HCT116 (cell line): ENCODE results near the gene CBX8. TPM values are rescaled to one million over a fixed set of nuclear protein-coding genes. Genes with fewer than 3 reads are reported as not detected.

Experiments used
- ATAC-seq: fragments of 200-7000 bp; cut with Tn5 transposase; 2 replicates; pipeline ENCODE4 v1.9.1; 2020; ENCODE audit warnings: mild to moderate bottlenecking, moderate library complexity
- BruUV-seq: library from RNA; stranded (reverse); fragments of 400-500 nt; replicated peaks from 2 replicates; lab custom pipeline; 2021; lab: Mats Ljungman, UMichigan
- CTCF ChIA-PET: fragments of 300-600 bp; sonication (Branson Sonifier 250); formaldehyde crosslinking; loops from one replicate; lab custom pipeline; 2021; ENCODE audit warnings: antibody characterized with exemption; lab: Charles Lee
- POLR2A ChIA-PET: fragments of 300-600, 350-600 bp; sonication (Branson Sonifier 250); formaldehyde crosslinking; loops from one replicate; lab custom pipeline; 2021; ENCODE audit warnings: antibody characterized with exemption; lab: Charles Lee
- RAD21 ChIA-PET, 2 experiments: fragments of 300-600 bp; sonication (Branson Sonifier 250); formaldehyde crosslinking; loops; one replicate each; lab custom pipeline; 2023; ENCODE audit warnings: low total read pairs in 2 of 2; ENCODE audit not compliant: uncharacterized antibody in 2 of 2, unreplicated experiment in 2 of 2, low non-redundant PET in 1 of 2; lab: Charles Lee
- DNase-seq: peaks from one replicate; pipeline ENCODE4 v3.0.0-alpha.2; 2010; ENCODE audit warnings: low read depth, low spot score
- H2AFZ ChIP-seq: fragments of 200-600 bp; shearing (Covaris generic), sonication (generic); 2 replicates; pipeline ENCODE4 v1.6.1; 2017; ENCODE audit warnings: low read depth, mixed run types, mixed read lengths, antibody characterized with exemption, low read length; ENCODE audit not compliant: poor library complexity, severe bottlenecking
- H3K27ac ChIP-seq: 2 replicates; pipeline ENCODE4 v1.5.1; 2012; ENCODE audit warnings: low read depth, low read length
- H3K27me3 ChIP-seq: fragments of 200-600 bp; sonication (generic); 2 replicates; pipeline ENCODE4 v1.6.1; 2016; ENCODE audit warnings: mixed run types, low read length, mixed read lengths; ENCODE audit not compliant: insufficient read depth
- H3K36me3 ChIP-seq, 2 experiments: fragments of 200-500 bp in 1 of 2; fragments of 200-600 bp in 1 of 2; sonication (Bioruptor generic) in 1 of 2; sonication (generic) in 1 of 2; 2 replicates each; pipeline versions ENCODE4 v1.5.1 to v1.6.1; 2014 to 2016; ENCODE audit warnings: low read length in 2 of 2, inconsistent platforms in 1 of 2, mixed read lengths in 1 of 2, mixed run types in 1 of 2; ENCODE audit not compliant: insufficient read depth in 2 of 2, control insufficient read depth in 1 of 2
- H3K4me1 ChIP-seq, 2 experiments: fragments of 200-600 bp in 1 of 2; sonication (generic) in 1 of 2; 2 replicates each; pipeline versions ENCODE4 v1.5.1 to v1.6.1; 2012 to 2017; ENCODE audit warnings: low read length in 2 of 2, inconsistent platforms in 1 of 2, mild to moderate bottlenecking in 1 of 2, mixed read lengths in 1 of 2, mixed run types in 1 of 2, moderate library complexity in 1 of 2; ENCODE audit not compliant: insufficient read depth in 2 of 2, control insufficient read depth in 1 of 2
- H3K4me2 ChIP-seq: fragments of 200-600 bp; sonication (generic); 2 replicates; pipeline ENCODE4 v1.6.1; 2017; ENCODE audit warnings: mixed run types, low read length, mixed read lengths
- H3K4me3 ChIP-seq, 2 experiments: fragments of 200-600 bp in 1 of 2; sonication (generic) in 1 of 2; replicated peaks in 1 of 2; 2 replicates each; pipeline ENCODE4 v1.5.1; 2011 to 2016; ENCODE audit warnings: low read length in 2 of 2, control low read depth in 1 of 2, low read depth in 1 of 2, mild to moderate bottlenecking in 1 of 2, mixed read lengths in 1 of 2, mixed run types in 1 of 2
- H3K79me2 ChIP-seq: fragments of 200-600 bp; sonication (generic); 2 replicates; pipeline ENCODE4 v1.6.1; 2017; ENCODE audit warnings: mild to moderate bottlenecking, mixed run types, low read length, moderate library complexity, mixed read lengths; ENCODE audit not compliant: insufficient read depth
- H3K9ac ChIP-seq: fragments of 200-600 bp; sonication (generic); 2 replicates; pipeline ENCODE4 v1.6.1; 2016; ENCODE audit warnings: low read length, mixed read lengths
- H3K9me2 ChIP-seq: fragments of 200-600 bp; sonication (generic), shearing (Covaris generic); 2 replicates; pipeline ENCODE4 v1.6.1; 2017; ENCODE audit warnings: mixed run types, mild to moderate bottlenecking, moderate library complexity; ENCODE audit not compliant: insufficient read depth
- H3K9me3 ChIP-seq, 2 experiments: fragments of 200-500 bp in 1 of 2; fragments of 200-600 bp in 1 of 2; sonication (Bioruptor generic) in 1 of 2; sonication (generic) in 1 of 2; 2 replicates each; pipeline ENCODE4 v1.6.1; 2014 to 2017; ENCODE audit warnings: low read length in 2 of 2, mixed read lengths in 2 of 2, inconsistent platforms in 1 of 2, low read depth in 1 of 2, mild to moderate bottlenecking in 1 of 2, mixed run types in 1 of 2, moderate library complexity in 1 of 2; ENCODE audit not compliant: control insufficient read depth in 1 of 2, insufficient read depth in 1 of 2
- H4K20me1 ChIP-seq: fragments of 200-600 bp; sonication (generic), shearing (Covaris generic); 2 replicates; pipeline ENCODE4 v1.6.1; 2017; ENCODE audit warnings: mixed run types, mild to moderate bottlenecking, moderate library complexity; ENCODE audit not compliant: insufficient read depth
- ZNF274 ChIP-seq: fragments of 200-500 bp; sonication (Bioruptor generic); IDR thresholded peaks from 2 replicates; pipeline ENCODE4 v1.6.1; 2014; ENCODE audit warnings: mild to moderate bottlenecking, low read depth, low read length, inconsistent platforms
- intact Hi-C: fragments of 100-400 bp; cut with micrococcal nuclease; formaldehyde crosslinking; loops from 2 replicates; pipeline ENCODE4 v1.10.0; 2022
- total RNA-seq: library from RNA; stranded (reverse); gene quantifications from one replicate; pipeline ENCODE4 v1.2.1, GENCODE V29; 2021; ENCODE audit not compliant: unreplicated experiment
- TF ChIP-seq, protein P1 (sequence below), 3 experiments: fragments of 200-600 bp in 1 of 3; sonication (generic) in 1 of 3; IDR thresholded peaks in 2 of 3; conservative IDR thresholded peaks in 1 of 3; 2 replicates each; pipeline ENCODE4 v1.5.1; 2012 to 2017; ENCODE audit warnings: low read depth in 2 of 3, low read length in 2 of 3, antibody characterized with exemption in 1 of 3, borderline replicate concordance in 1 of 3, control low read depth in 1 of 3, mild to moderate bottlenecking in 1 of 3, mixed read lengths in 1 of 3, mixed run types in 1 of 3, moderate library complexity in 1 of 3; ENCODE audit not compliant: insufficient read depth in 1 of 3

Gene CBX8
- total RNA-seq, 1 experiment from 2014 or later: 29.0 TPM

DNA sequence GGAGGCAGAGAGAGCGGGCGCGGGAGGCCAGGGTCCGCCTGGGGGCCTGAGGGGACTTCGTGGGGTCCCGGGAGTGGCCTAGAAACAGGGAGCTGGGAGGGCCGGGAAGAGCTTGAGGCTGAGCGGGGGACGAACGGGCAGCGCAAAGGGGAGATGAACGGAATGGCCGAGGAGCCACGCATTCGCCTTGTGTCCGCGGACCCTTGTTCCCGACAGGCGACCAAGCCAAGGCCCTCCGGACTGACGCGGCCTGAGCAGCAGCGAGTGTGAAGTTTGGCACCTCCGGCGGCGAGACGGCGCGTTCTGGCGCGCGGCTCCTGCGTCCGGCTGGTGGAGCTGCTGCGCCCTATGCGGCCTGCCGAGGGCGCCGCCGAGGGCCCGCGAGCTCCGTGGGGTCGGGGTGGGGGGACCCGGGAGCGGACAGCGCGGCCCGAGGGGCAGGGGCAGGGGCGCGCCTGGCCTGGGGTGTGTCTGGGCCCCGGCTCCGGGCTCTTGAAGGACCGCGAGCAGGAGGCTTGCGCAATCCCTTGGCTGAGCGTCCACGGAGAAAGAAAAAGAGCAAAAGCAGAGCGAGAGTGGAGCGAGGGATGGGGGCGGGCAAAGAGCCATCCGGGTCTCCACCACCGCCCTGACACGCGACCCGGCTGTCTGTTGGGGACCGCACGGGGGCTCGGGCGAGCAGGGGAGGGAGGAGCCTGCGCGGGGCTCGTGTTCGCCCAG lies 43.6 kb upstream of the CBX8 start:
- Histone ChIP-seq H3K9me2 (no peaks in the 10 kb centered on the region), H3K36me3 (peaks cover 0 to 4% of the 10 kb centered on the region in 2 experiments; a peak in 1 of 4 replicates), H3K79me2 (peaks cover 32% of the 10 kb centered on the region), H3K27me3 (no peaks in the 10 kb centered on the region), H3K9ac (peak overlapping the region; percentile 71), H3K4me1 (peaks cover 42 to 56% of the 10 kb centered on the region in 2 experiments), H3K4me3 (peak overlapping the region; percentile 54 to 64), H4K20me1 (peaks cover 4% of the 10 kb centered on the region; the same call in 1 of the 2 replicates), H3K4me2 (peak overlapping the region; percentile 95), H3K9me3 (no peaks in the 10 kb centered on the region), H3K27ac (peak overlapping the region; percentile 94), H2AFZ (no peak overlapping the region)
- no peak for ATAC-seq
- BruUV-seq: no TSS peak
- RAD21 ChIA-PET: interaction anchor here in 1 of 2 experiments (1.2 kb wide), 1 partner anchor 43 kb away, joined by 3 read pairs; the partner anchor contains the start of gene CBX8
- POLR2A ChIA-PET: interaction anchor here (0.5 to 2.9 kb wide), 17 partner anchors 9 to 165 kb away, joined by 3 to 73 read pairs (median 4); partner anchors contain the start of gene CBX8
- no peak for TF ChIP-seq ZNF274
- TF ChIP-seq, protein P1, sequence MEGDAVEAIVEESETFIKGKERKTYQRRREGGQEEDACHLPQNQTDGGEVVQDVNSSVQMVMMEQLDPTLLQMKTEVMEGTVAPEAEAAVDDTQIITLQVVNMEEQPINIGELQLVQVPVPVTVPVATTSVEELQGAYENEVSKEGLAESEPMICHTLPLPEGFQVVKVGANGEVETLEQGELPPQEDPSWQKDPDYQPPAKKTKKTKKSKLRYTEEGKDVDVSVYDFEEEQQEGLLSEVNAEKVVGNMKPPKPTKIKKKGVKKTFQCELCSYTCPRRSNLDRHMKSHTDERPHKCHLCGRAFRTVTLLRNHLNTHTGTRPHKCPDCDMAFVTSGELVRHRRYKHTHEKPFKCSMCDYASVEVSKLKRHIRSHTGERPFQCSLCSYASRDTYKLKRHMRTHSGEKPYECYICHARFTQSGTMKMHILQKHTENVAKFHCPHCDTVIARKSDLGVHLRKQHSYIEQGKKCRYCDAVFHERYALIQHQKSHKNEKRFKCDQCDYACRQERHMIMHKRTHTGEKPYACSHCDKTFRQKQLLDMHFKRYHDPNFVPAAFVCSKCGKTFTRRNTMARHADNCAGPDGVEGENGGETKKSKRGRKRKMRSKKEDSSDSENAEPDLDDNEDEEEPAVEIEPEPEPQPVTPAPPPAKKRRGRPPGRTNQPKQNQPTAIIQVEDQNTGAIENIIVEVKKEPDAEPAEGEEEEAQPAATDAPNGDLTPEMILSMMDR (IDR thresholded peaks at IDR 0.05 in 2 of 3, conservative IDR thresholded peaks at IDR 0.05 in 1 of 3; ENCODE audit: borderline replicate concordance in 1 of 3, insufficient read depth in 1 of 3, low read depth in 2 of 3, low read length in 2 of 3): peak in 2 of 3 experiments; percentile 10 to 50; a peak in 2 of 6 replicates
- intact Hi-C loops: no loop called here
- DNase-seq: no peak
- CTCF ChIA-PET: interaction anchor here (0.6 to 4.5 kb wide), 18 partner anchors 10 to 150 kb away, joined by 3 to 67 read pairs (median 6); partner anchors contain the start of gene CBX8
